Suprapubic skin (tissue), 4 donors: Measurements from ENCODE around the gene SCUBE1. TPM values are rescaled to one million over a fixed set of nuclear protein-coding genes. Genes with fewer than 3 reads are reported as not detected.

ENCODE experiments used
- DNase-seq, 2 donors: peaks; one replicate each; pipeline ENCODE4 v3.0.0-alpha.2; 2019; ENCODE audit warnings: low spot score in 2 of 2
- H3K27ac ChIP-seq: fragments of 200-600 bp; sonication (generic); one replicate; pipeline ENCODE4 v1.5.1; 2019
- H3K27me3 ChIP-seq: fragments of 200-600 bp; sonication (generic); one replicate; pipeline ENCODE4 v1.5.1; 2019
- H3K36me3 ChIP-seq: fragments of 200-600 bp; sonication (generic); one replicate; pipeline ENCODE4 v1.5.1; 2019
- H3K4me1 ChIP-seq: fragments of 200-600 bp; sonication (generic); one replicate; pipeline ENCODE4 v1.5.1; 2019
- H3K4me3 ChIP-seq: fragments of 200-600 bp; sonication (generic); one replicate; pipeline ENCODE4 v1.5.1; 2019; ENCODE audit warnings: mild to moderate bottlenecking
- H3K9me3 ChIP-seq: fragments of 200-600 bp; sonication (generic); one replicate; pipeline ENCODE4 v1.5.1; 2019
- EP300 ChIP-seq: sonication (generic); formaldehyde crosslinking; IDR thresholded peaks from one replicate; pipeline ENCODE4 v1.6.1; 2017; ENCODE audit warnings: antibody characterized with exemption
- POLR2A ChIP-seq, 2 donors: fragments of 450-650 bp; IDR thresholded peaks; one replicate each; pipeline ENCODE4 v1.6.1; 2017; ENCODE audit warnings: antibody characterized with exemption in 2 of 2, mild to moderate bottlenecking in 2 of 2, moderate library complexity in 2 of 2
- POLR2AphosphoS5 ChIP-seq, 3 donors: sonication (generic); formaldehyde crosslinking; IDR thresholded peaks; one replicate each; pipeline ENCODE4 v1.6.1; 2017; ENCODE audit warnings: antibody characterized with exemption in 3 of 3
- WGBS: methylation state at CpG from one replicate; pipeline ENCODE4 v1.1.5; 2018; 5-methylcytosine and 5-hydroxymethylcytosine counted together
- total RNA-seq, 4 donors: library from RNA; depleted of rRNA; stranded (reverse); fragments of >200 nt; gene quantifications; one replicate each; pipeline ENCODE4 v1.1.0, GENCODE V29; 2016
- TF ChIP-seq, protein P1 (sequence below), 2 donors: fragments of 200-600 bp in 1 of 2; fragments of 450-650 bp in 1 of 2; sonication (generic) in 1 of 2; IDR thresholded peaks; one replicate each; pipeline ENCODE4 v1.5.1; 2016 to 2019; ENCODE audit warnings: antibody characterized with exemption in 2 of 2, mild to moderate bottlenecking in 1 of 2, moderate library complexity in 1 of 2

Gene SCUBE1
- total RNA-seq, 4 donors from 2014 or later: 0.47 to 1.1 (median 0.78) TPM

DNA sequence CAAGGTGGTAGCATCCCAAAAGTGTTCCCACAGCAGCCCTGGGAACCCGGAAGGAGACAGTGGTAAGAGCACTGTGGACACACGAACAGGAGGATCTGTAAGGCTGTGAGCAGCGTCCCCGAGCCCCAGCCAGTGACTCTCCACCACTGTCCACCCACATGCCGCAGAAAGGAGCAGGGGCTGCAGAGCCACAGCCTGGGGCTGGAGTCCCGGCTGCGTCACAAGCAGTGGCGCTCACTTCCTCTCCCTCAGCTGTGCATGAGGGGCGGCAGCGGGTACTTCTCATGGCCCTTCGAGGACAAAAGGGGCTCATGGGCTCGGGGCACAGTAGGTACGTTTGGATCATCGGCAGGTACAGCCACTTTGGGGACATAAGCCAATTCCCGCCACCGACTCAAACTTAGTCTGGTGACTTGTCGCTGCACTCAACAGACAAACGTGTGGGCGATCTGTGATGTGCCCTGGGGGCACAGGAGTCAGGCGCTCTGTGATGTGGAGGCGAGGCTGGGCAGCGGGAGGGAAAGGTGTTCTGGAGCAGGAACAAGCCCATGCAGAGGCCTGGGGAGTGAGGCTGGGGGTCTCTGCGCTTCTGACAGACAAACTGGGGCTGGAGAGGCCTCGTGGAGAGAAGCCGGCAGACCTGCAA, 68.5 kb downstream of the SCUBE1 start:
- H3K27ac ChIP-seq: no peak overlapping the region
- no peak for DNase-seq
- TF ChIP-seq EP300 (no peak), POLR2AphosphoS5 (IDR thresholded peaks at IDR 0.05) (no peak), POLR2A (IDR thresholded peaks at IDR 0.05) (no peak)
- TF ChIP-seq, protein P1, sequence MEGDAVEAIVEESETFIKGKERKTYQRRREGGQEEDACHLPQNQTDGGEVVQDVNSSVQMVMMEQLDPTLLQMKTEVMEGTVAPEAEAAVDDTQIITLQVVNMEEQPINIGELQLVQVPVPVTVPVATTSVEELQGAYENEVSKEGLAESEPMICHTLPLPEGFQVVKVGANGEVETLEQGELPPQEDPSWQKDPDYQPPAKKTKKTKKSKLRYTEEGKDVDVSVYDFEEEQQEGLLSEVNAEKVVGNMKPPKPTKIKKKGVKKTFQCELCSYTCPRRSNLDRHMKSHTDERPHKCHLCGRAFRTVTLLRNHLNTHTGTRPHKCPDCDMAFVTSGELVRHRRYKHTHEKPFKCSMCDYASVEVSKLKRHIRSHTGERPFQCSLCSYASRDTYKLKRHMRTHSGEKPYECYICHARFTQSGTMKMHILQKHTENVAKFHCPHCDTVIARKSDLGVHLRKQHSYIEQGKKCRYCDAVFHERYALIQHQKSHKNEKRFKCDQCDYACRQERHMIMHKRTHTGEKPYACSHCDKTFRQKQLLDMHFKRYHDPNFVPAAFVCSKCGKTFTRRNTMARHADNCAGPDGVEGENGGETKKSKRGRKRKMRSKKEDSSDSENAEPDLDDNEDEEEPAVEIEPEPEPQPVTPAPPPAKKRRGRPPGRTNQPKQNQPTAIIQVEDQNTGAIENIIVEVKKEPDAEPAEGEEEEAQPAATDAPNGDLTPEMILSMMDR (IDR thresholded peaks at IDR 0.05): no peak
- peaks cover 23% of the 10 kb centered on the region for H3K27me3 ChIP-seq
- no peaks in the 10 kb centered on the region for H3K4me1 ChIP-seq
- H3K36me3 ChIP-seq: no peaks in the 10 kb centered on the region
- 68% methylated on average over 20 of the region's 25 CpGs for WGBS
- H3K9me3 ChIP-seq: no peaks in the 10 kb centered on the region
- no peak overlapping the region for H3K4me3 ChIP-seq

DNA sequence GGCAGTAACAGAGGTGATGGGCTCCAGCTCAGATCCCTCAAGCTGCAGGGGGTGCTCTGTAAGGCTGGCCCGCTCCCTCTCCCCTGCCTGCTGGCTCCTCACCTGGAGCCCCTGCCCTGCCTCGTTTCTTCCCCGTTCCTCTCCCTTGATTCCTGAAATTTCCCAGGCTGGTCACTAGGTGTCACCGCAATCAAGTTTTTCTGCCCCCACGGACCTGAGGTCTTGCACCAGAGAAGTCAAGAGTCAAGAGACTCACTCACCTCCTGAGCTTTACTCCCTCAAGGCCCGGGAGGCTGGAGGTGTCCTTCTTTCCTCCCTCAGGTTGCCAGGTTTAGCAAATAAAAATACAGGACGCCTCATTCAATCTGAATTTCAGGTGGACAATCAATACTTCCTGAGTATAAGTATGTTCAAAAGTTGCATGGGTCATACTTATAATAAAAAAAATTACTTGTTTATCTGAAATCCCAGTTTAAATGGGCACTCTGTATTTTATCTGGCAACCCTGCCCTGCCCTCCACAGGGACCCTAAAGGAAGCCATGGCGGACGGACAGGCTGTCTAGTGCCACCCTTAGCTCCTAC, 69.2 kb downstream of the SCUBE1 start:
- TF ChIP-seq, protein P1 (IDR thresholded peaks at IDR 0.05): peak; percentile 58 to 59
- TF ChIP-seq POLR2AphosphoS5 (IDR thresholded peaks at IDR 0.05): no peak
- no peak for TF ChIP-seq POLR2A (IDR thresholded peaks at IDR 0.05)
- no peaks in the 10 kb centered on the region for H3K4me1 ChIP-seq
- H3K9me3 ChIP-seq: no peaks in the 10 kb centered on the region
- no peaks in the 10 kb centered on the region for H3K36me3 ChIP-seq
- WGBS: 27% methylated on average over 9 of the region's 9 CpGs
- peaks cover 30% of the 10 kb centered on the region for H3K27me3 ChIP-seq
- no peak overlapping the region for H3K4me3 ChIP-seq
- DNase-seq: no peak
- no peak overlapping the region for H3K27ac ChIP-seq

DNA sequence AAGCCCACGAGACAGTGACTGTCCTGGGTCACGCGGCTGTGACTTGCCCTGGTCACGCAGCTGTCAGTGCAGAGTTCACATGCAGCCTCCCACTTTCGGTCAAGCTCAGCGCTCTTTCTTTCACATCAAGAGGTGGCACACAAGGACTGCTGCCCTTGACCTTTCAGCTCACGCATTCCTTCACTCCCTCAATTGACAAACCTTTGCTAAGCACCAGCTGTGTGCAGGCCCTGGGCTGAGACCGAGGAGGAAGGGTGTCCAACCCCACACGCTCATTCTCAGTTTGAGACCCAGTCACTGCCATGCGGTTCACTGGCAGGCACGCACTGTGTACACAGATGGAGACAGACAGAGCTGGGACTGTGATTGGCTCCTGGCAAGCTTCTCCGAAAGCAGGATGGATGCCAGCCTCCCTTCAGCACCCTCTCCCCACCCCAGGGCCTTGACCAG, 70.3 kb downstream of the SCUBE1 start:
- Histone ChIP-seq H3K9me3 (no peaks in the 10 kb centered on the region), H3K4me3 (no peak overlapping the region), H3K4me1 (no peaks in the 10 kb centered on the region), H3K27ac (no peak overlapping the region), H3K36me3 (no peaks in the 10 kb centered on the region), H3K27me3 (peaks cover 39% of the 10 kb centered on the region)
- no peak for DNase-seq
- 74% methylated on average over 11 of the region's 12 CpGs for WGBS
- TF ChIP-seq POLR2A (IDR thresholded peaks at IDR 0.05) (no peak), EP300 (no peak), POLR2AphosphoS5 (IDR thresholded peaks at IDR 0.05) (no peak)
- TF ChIP-seq, protein P1 (IDR thresholded peaks at IDR 0.05): no peak

DNA sequence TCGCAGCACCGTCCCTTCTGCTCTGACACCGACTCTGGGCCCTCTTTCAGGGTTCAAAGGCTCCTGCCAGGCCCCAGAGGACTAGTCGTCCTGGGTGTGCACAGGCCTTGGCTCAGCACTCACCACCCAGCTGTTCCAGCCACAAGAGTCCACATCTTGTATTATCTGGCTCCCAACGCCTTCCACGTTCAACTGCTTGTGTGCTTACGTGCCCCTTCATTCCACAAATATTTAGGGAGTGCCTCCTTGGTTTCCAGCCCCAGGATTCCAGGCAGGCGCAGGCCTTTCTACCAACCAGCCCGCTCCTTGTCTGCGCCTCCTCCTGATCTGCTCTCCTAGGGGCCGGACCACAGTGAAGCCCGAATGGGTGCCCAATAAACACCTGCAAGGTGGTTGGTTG, 70.9 kb downstream of the SCUBE1 start:
- H3K9me3 ChIP-seq: no peaks in the 10 kb centered on the region
- TF ChIP-seq POLR2AphosphoS5 (IDR thresholded peaks at IDR 0.05): no peak
- no peak for TF ChIP-seq EP300
- TF ChIP-seq, protein P1 (IDR thresholded peaks at IDR 0.05): no peak
- no peak for TF ChIP-seq POLR2A (IDR thresholded peaks at IDR 0.05)
- H3K36me3 ChIP-seq: no peaks in the 10 kb centered on the region
- H3K27me3 ChIP-seq: peaks cover 45% of the 10 kb centered on the region
- no peaks in the 10 kb centered on the region for H3K4me1 ChIP-seq
- H3K27ac ChIP-seq: no peak overlapping the region
- H3K4me3 ChIP-seq: no peak overlapping the region
- WGBS: 83% methylated on average over 12 of the region's 12 CpGs
- DNase-seq: no peak

DNA sequence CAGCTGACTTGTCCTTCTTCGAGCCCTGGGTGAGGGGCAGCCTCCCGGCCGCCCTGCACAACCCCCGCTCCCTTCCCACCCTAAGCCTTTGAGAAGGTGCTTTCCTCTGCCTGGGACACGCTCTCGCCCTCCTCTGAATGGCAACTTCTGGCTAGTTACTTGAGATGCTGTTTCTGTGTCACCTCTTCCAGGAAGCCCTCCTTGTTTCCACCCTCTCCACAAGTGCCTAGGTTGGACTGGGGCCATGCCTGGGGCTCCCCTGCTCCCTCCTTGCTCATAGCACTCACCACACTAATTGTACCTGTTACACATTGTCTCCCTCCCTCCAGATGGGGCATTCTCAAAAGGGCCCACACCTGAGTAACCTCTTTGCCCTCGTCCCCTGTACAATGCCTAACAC, 72.2 kb downstream of the SCUBE1 start:
- no peak overlapping the region for H3K4me3 ChIP-seq
- H3K27ac ChIP-seq: no peak overlapping the region
- no peaks in the 10 kb centered on the region for H3K9me3 ChIP-seq
- TF ChIP-seq EP300 (no peak), POLR2A (IDR thresholded peaks at IDR 0.05) (no peak), POLR2AphosphoS5 (IDR thresholded peaks at IDR 0.05) (no peak)
- TF ChIP-seq, protein P1 (IDR thresholded peaks at IDR 0.05): no peak
- H3K4me1 ChIP-seq: no peaks in the 10 kb centered on the region
- no peak for DNase-seq
- H3K27me3 ChIP-seq: peaks cover 48% of the 10 kb centered on the region
- H3K36me3 ChIP-seq: no peaks in the 10 kb centered on the region
- WGBS: 87% methylated on average over 7 of the region's 7 CpGs
